ENCODE measurements around the gene PVRIG. TPM values are rescaled to one million over a fixed set of nuclear protein-coding genes. Genes with fewer than 3 reads are reported as not detected.
"Not testable (repeated sequence)": the region's sequence is repeated elsewhere in the genome, so short reads cannot be mapped to it uniquely, and the experiment has no call there.

PVRIG gene
- total RNA-seq, 4 donors from 2014 or later: 0.23 to 1.5 (median 1.4) TPM; not detected in 1

- intact Hi-C loops (cut with DNase I): no loop called here
- H3K36me3 ChIP-seq: no peaks in the 10 kb centered on the region
- H3K4me1 ChIP-seq: no peaks in the 10 kb centered on the region
- H3K4me3 ChIP-seq: no peak overlapping the region
- H3K27ac ChIP-seq (replicated peaks in 1 of 4): no peak overlapping the region
- H3K27me3 ChIP-seq: no peaks in the 10 kb centered on the region
- no peaks in the 10 kb centered on the region for H3K9me3 ChIP-seq
- TF ChIP-seq EP300 (IDR thresholded peaks at IDR 0.05): no peak
- peak in 2 of 3 experiments; percentile 23 to 28 for TF ChIP-seq CTCF (IDR thresholded peaks at IDR 0.05)
- 64% methylated on average over 4 of the region's 4 CpGs for WGBS
- DNase-seq (ENCODE audit: extremely low spot score): no peak
Measured at GRCh38 chr7:100190048-100190711, 29.6 kb upstream of the PVRIG start.

GRCh38 chr7:100191775-100192174 lies 28.0 kb upstream of the PVRIG start:
- no peak for DNase-seq (ENCODE audit: extremely low spot score)
- no peaks in the 10 kb centered on the region for H3K9me3 ChIP-seq
- peaks cover 0 to 3% (median 0%) of the 10 kb centered on the region in 4 donors for H3K27me3 ChIP-seq
- H3K4me1 ChIP-seq: no peaks in the 10 kb centered on the region
- H3K36me3 ChIP-seq: no peaks in the 10 kb centered on the region
- WGBS: 65% methylated on average over 2 of the region's 2 CpGs
- H3K27ac ChIP-seq (replicated peaks in 1 of 4): no peak overlapping the region
- no peak for TF ChIP-seq POLR2AphosphoS5 (IDR thresholded peaks at IDR 0.05)
- TF ChIP-seq CTCF (IDR thresholded peaks at IDR 0.05): no peak
- no peak for TF ChIP-seq EP300 (IDR thresholded peaks at IDR 0.05)
- intact Hi-C loops (cut with DNase I): no loop called here
- no peak overlapping the region for H3K4me3 ChIP-seq

GRCh38 chr7:100192281-100192862 lies 27.4 kb upstream of the PVRIG start:
- H3K4me1 ChIP-seq; DNase-seq (ENCODE audit: extremely low spot score); intact Hi-C loops (cut with DNase I); H3K4me3 ChIP-seq; H3K9me3 ChIP-seq; H3K27ac ChIP-seq (replicated peaks in 1 of 4); H3K27me3 ChIP-seq; H3K36me3 ChIP-seq: not testable (repeated sequence)
- 98% methylated on average over 6 of the region's 6 CpGs for WGBS

- 66% methylated on average over 3 of the region's 3 CpGs for WGBS
- DNase-seq (ENCODE audit: extremely low spot score): no peak
- H3K9me3 ChIP-seq: no peaks in the 10 kb centered on the region
- H3K4me1 ChIP-seq: no peaks in the 10 kb centered on the region
- TF ChIP-seq POLR2A (IDR thresholded peaks at IDR 0.05; ENCODE audit: low read depth) (no peak), EP300 (IDR thresholded peaks at IDR 0.05) (no peak), CTCF (IDR thresholded peaks at IDR 0.05) (no peak), POLR2AphosphoS5 (IDR thresholded peaks at IDR 0.05) (no peak)
- H3K36me3 ChIP-seq: no peaks in the 10 kb centered on the region
- H3K27ac ChIP-seq (replicated peaks in 1 of 4): no peak overlapping the region
- H3K27me3 ChIP-seq: peaks cover 0 to 8% (median 0%) of the 10 kb centered on the region in 4 donors
- intact Hi-C loops (cut with DNase I): no loop called here
- H3K4me3 ChIP-seq: no peak overlapping the region
Measured at GRCh38 chr7:100192969-100193368, 26.8 kb upstream of the PVRIG start.

- Histone ChIP-seq H3K27me3 (peaks cover 0 to 9% (median 0%) of the 10 kb centered on the region in 4 donors), H3K27ac (replicated peaks in 1 of 4) (no peak overlapping the region), H3K4me3 (no peak overlapping the region), H3K9me3 (no peaks in the 10 kb centered on the region), H3K36me3 (no peaks in the 10 kb centered on the region), H3K4me1 (no peaks in the 10 kb centered on the region)
- intact Hi-C loops (cut with DNase I): no loop called here
- TF ChIP-seq CTCF (IDR thresholded peaks at IDR 0.05) (no peak), POLR2AphosphoS5 (IDR thresholded peaks at IDR 0.05) (no peak), POLR2A (IDR thresholded peaks at IDR 0.05; ENCODE audit: low read depth) (no peak), EP300 (IDR thresholded peaks at IDR 0.05) (no peak)
- DNase-seq (ENCODE audit: extremely low spot score): no peak
- WGBS: 75% methylated on average over 2 of the region's 2 CpGs
Measured at GRCh38 chr7:100195222-100195621, 24.5 kb upstream of the PVRIG start.

- H3K27ac ChIP-seq (replicated peaks in 1 of 4); H3K9me3 ChIP-seq; H3K4me1 ChIP-seq; intact Hi-C loops (cut with DNase I); H3K36me3 ChIP-seq; H3K4me3 ChIP-seq; DNase-seq (ENCODE audit: extremely low spot score); H3K27me3 ChIP-seq: not testable (repeated sequence)
- WGBS: 93% methylated on average over 6 of the region's 6 CpGs
Measured at GRCh38 chr7:100195901-100196322, 23.8 kb upstream of the PVRIG start.

Data from esophagus muscularis mucosa (tissue), 4 donors.